NCI-H2196 treated with DMSO at 0.1 percent for 48 hours (cell line): Measurements from ENCODE around the gene HAX1.

Experiments used
- DNase-seq: peaks from one replicate; lab custom pipeline; 2025; ENCODE audit not compliant: unreplicated experiment; lab: John Stamatoyannopoulos, UW

Gene HAX1

GRCh38 chr1:154324669-154325582, 52.5 kb downstream of the HAX1 start, which contains the start of gene ATP8B2:
TSS of gene ATP8B2 (plus strand) at chr1:154325525. CDS start at chr1:154328142, 2,617 bp downstream.
- DNase-seq: peak; percentile 78
